Calu3 (cell line): ENCODE results near the gene ARL5A. TPM values are rescaled to one million over a fixed set of nuclear protein-coding genes. Genes with fewer than 3 reads are reported as not detected.

Experiments
- BruUV-seq: library from RNA; stranded (reverse); fragments of 400-500 nt; replicated peaks from 2 replicates; lab custom pipeline; 2021; lab: Mats Ljungman, UMichigan
- CTCF ChIA-PET: fragments of 300-600 bp; sonication (Branson Sonifier 250); formaldehyde crosslinking; loops from one replicate; lab custom pipeline; 2022; ENCODE audit warnings: antibody characterized with exemption; lab: Charles Lee
- DNase-seq: peaks from one replicate; pipeline ENCODE4 v3.0.0; 2022
- H3K27ac Mint-ChIP-seq: one replicate; pipeline ENCODE4 v1.8.0; 2022; ENCODE audit warnings: mixed read lengths; ENCODE audit not compliant: unreplicated experiment
- H3K27me3 Mint-ChIP-seq: one replicate; pipeline ENCODE4 v1.8.0; 2022; ENCODE audit warnings: mixed read lengths; ENCODE audit not compliant: unreplicated experiment
- H3K36me3 Mint-ChIP-seq: one replicate; pipeline ENCODE4 v1.8.0; 2022; ENCODE audit warnings: mild to moderate bottlenecking, moderate library complexity, mixed read lengths; ENCODE audit not compliant: insufficient read depth, unreplicated experiment
- H3K4me1 Mint-ChIP-seq: one replicate; pipeline ENCODE4 v1.8.0; 2022; ENCODE audit warnings: mild to moderate bottlenecking, low read depth, mixed read lengths; ENCODE audit not compliant: unreplicated experiment
- H3K4me3 Mint-ChIP-seq: one replicate; pipeline ENCODE4 v1.8.0; 2022; ENCODE audit warnings: mild to moderate bottlenecking, low read depth, moderate library complexity, mixed read lengths; ENCODE audit not compliant: unreplicated experiment
- H3K9me3 Mint-ChIP-seq: one replicate; pipeline ENCODE4 v1.8.0; 2022; ENCODE audit warnings: low read depth, mixed read lengths; ENCODE audit not compliant: unreplicated experiment
- intact Hi-C: fragments of 100-400 bp; cut with micrococcal nuclease; formaldehyde crosslinking; loops from one replicate; pipeline ENCODE4 v1.10.0; 2022; ENCODE audit not compliant: unreplicated experiment
- total RNA-seq: library from RNA; stranded (reverse); gene quantifications from 2 replicates; pipeline ENCODE4 v1.2.3, GENCODE V29; 2022
- TF ChIP-seq, protein P1 (sequence below): fragments of 200-600 bp; IDR thresholded peaks from one replicate; pipeline ENCODE4 v1.8.0; 2022; ENCODE audit warnings: antibody characterized with exemption; ENCODE audit not compliant: unreplicated experiment

Gene ARL5A
- total RNA-seq, 1 experiment from 2014 or later: 53.7 TPM

DNA sequence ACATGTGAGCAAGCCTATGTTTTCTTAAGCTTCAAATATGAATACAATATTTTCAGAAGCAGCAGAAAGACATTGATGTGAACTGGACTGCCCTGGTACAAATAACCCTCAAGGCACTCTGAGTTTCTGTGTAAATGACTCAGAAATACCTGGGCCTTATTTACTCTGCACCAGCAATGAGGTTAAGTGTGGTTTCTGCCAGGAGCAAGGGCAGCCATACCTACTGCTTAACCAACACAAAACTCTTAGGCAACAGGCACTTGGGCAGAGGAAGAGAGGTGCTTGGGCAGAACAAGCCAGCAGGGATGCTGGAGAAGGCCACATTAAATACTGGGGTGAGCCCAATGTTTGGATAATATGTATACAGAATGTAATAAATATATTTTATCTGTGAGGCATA lies 29.4 kb upstream of the ARL5A start:
- Mint-ChIP-seq H3K36me3 (no peaks in the 10 kb centered on the region), H3K27me3 (no peaks in the 10 kb centered on the region), H3K4me3 (no peak overlapping the region), H3K9me3 (no peaks in the 10 kb centered on the region), H3K4me1 (no peaks in the 10 kb centered on the region), H3K27ac (no peak overlapping the region)
- intact Hi-C loops: no loop called here
- TF ChIP-seq, protein P1, sequence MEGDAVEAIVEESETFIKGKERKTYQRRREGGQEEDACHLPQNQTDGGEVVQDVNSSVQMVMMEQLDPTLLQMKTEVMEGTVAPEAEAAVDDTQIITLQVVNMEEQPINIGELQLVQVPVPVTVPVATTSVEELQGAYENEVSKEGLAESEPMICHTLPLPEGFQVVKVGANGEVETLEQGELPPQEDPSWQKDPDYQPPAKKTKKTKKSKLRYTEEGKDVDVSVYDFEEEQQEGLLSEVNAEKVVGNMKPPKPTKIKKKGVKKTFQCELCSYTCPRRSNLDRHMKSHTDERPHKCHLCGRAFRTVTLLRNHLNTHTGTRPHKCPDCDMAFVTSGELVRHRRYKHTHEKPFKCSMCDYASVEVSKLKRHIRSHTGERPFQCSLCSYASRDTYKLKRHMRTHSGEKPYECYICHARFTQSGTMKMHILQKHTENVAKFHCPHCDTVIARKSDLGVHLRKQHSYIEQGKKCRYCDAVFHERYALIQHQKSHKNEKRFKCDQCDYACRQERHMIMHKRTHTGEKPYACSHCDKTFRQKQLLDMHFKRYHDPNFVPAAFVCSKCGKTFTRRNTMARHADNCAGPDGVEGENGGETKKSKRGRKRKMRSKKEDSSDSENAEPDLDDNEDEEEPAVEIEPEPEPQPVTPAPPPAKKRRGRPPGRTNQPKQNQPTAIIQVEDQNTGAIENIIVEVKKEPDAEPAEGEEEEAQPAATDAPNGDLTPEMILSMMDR: no peak
- no peak for DNase-seq
- CTCF ChIA-PET: no interaction called here
- no TSS peak for BruUV-seq

DNA sequence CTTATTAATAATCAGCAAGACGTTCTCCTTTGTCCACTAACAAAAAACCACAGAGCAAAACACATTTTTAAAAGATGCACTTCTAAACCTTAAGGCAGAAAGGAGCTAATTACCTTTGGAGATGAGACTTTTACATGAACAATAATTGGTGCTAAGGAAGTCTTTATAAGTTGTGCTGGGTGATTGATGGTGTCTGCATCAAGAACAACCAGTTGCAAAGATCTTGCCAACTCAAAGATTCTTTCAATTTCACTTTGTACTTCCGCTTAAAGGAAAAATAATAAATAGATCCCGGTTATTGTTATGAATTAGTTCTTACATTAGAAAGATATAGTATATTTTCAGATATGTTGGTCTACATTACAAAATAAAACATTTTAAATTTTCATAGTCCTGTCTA lies 26.9 kb upstream of the ARL5A start:
- Mint-ChIP-seq H3K27ac (no peak overlapping the region), H3K9me3 (no peaks in the 10 kb centered on the region), H3K27me3 (no peaks in the 10 kb centered on the region), H3K4me3 (no peak overlapping the region), H3K36me3 (no peaks in the 10 kb centered on the region), H3K4me1 (peaks cover under 1% of the 10 kb centered on the region)
- CTCF ChIA-PET: no interaction called here
- TF ChIP-seq, protein P1: no peak
- no peak for DNase-seq
- intact Hi-C loops: no loop called here
- no TSS peak for BruUV-seq

GRCh38 chr2:151853070-151853758 lies 25.0 kb upstream of the ARL5A start:
- no TSS peak for BruUV-seq
- TF ChIP-seq, protein P1: no peak
- CTCF ChIA-PET: interaction anchor here (0.6 kb wide), 1 partner anchor 32 kb away, joined by 4 read pairs; no protein-coding TSS in a partner anchor
- H3K4me1 Mint-ChIP-seq: peaks cover 7% of the 10 kb centered on the region
- H3K9me3 Mint-ChIP-seq: no peaks in the 10 kb centered on the region
- DNase-seq: no peak
- H3K4me3 Mint-ChIP-seq: no peak overlapping the region
- H3K27ac Mint-ChIP-seq: no peak overlapping the region
- no peaks in the 10 kb centered on the region for H3K27me3 Mint-ChIP-seq
- intact Hi-C loops: no loop called here
- no peaks in the 10 kb centered on the region for H3K36me3 Mint-ChIP-seq

DNA sequence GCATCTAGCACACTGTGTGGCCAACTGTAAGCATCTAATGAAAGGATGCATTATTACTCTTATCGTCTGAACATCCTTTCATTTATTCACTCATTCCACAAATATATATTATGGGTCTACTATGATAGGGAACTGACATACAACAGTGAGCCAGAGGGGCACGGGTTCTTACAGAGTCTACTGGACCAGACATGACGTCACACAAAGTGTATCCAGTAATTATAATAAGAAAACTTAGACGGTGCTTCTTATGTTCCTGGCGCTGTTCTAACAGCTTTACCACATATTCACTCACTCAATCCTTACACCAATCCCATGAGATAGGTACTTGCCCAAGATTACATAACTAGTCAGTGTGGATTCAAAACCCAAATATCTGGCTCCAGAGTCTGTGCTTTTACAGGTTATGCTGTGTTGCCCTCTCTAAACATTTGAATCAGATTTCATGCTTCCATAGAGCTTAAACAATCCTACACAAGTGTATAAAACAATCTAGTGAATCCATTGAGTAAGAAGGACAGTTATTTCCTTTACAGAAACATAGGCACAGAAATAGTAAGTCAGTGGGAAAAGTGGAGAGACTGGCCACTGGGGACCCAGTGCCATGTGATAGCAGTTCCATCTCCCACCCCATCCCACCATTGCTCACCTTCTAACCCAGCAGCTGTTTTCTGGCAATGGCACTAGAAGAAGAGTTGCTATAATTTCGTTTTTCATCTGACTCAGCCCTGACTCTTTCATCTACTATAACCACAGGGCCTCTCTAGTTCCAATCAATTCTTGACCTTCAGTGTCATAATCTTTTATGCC lies 24.2 kb upstream of the ARL5A start:
- H3K27ac Mint-ChIP-seq: no peak overlapping the region
- intact Hi-C loops: no loop called here
- BruUV-seq: no TSS peak
- peaks cover 7% of the 10 kb centered on the region for H3K4me1 Mint-ChIP-seq
- TF ChIP-seq, protein P1: no peak
- DNase-seq: no peak
- no peaks in the 10 kb centered on the region for H3K27me3 Mint-ChIP-seq
- H3K4me3 Mint-ChIP-seq: no peak overlapping the region
- CTCF ChIA-PET: no interaction called here
- no peaks in the 10 kb centered on the region for H3K36me3 Mint-ChIP-seq
- no peaks in the 10 kb centered on the region for H3K9me3 Mint-ChIP-seq
